AG09309 (cell line): ENCODE measurements around the gene CLCF1.

ENCODE experiments used
- DNase-seq: peaks from one replicate; pipeline ENCODE4 v3.0.0-alpha.2; 2010; ENCODE audit warnings: low read depth
- H3K4me3 ChIP-seq: 2 replicates; pipeline ENCODE4 v1.5.1; 2011; ENCODE audit warnings: mild to moderate bottlenecking, low read depth, low read length, moderate library complexity; ENCODE audit not compliant: control insufficient read depth
- TF ChIP-seq, protein P1 (sequence below): IDR thresholded peaks from 2 replicates; pipeline ENCODE4 v1.5.1; 2011; ENCODE audit warnings: mild to moderate bottlenecking, low read depth, low read length, inconsistent platforms; ENCODE audit not compliant: insufficient read depth, control insufficient read depth; ENCODE audit errors: missing control alignments

The CLCF1 gene

DNA sequence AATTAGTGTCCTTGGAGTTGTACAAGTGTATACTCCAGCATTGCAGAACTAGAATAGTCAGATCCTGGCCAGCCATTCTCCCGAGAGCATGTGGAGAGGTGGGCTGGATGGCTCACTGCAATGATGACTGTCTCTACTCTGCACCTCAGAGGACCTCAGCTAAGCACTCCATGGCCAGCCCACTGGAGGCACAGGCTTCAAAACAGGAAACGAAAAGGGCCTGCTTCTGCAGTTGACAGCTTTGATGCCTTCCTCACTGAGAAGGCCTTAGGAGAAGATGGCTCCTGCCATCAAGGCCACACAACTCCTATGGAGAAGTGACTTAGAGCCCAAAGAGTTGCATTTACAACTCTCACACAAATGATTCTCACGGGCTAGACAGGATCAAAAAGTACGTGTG is 29.1 kb downstream of the CLCF1 start:
- TF ChIP-seq, protein P1, sequence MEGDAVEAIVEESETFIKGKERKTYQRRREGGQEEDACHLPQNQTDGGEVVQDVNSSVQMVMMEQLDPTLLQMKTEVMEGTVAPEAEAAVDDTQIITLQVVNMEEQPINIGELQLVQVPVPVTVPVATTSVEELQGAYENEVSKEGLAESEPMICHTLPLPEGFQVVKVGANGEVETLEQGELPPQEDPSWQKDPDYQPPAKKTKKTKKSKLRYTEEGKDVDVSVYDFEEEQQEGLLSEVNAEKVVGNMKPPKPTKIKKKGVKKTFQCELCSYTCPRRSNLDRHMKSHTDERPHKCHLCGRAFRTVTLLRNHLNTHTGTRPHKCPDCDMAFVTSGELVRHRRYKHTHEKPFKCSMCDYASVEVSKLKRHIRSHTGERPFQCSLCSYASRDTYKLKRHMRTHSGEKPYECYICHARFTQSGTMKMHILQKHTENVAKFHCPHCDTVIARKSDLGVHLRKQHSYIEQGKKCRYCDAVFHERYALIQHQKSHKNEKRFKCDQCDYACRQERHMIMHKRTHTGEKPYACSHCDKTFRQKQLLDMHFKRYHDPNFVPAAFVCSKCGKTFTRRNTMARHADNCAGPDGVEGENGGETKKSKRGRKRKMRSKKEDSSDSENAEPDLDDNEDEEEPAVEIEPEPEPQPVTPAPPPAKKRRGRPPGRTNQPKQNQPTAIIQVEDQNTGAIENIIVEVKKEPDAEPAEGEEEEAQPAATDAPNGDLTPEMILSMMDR: no peak
- no peak for DNase-seq

DNA sequence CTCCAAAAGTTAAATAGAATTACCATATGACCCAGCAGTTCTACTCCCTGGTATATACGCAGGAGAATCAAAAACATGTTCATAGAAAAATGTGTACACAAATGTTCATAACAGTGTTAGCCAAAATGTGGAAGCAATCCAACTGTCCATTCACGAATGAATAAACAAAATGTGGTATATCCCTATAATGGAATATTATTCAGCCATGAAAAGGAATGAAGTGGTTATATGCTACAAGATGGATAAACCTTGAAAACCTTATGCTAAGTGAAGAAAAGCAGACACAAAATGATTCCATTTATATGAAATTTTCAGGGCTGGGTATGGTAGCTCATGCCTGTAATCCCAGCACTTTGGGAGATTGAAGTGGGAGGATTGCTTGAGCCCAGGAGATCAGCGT is 36.1 kb downstream of the CLCF1 start:
- DNase-seq: no peak
- H3K4me3 ChIP-seq: no peak overlapping the region
- TF ChIP-seq, protein P1: no peak

More for the DNA sequence above, 29.1 kb downstream of the CLCF1 start:
- H3K4me3 ChIP-seq: no peak overlapping the region

GRCh38 chr11:67332081-67332691 is 41.2 kb downstream of the CLCF1 start:
- H3K4me3 ChIP-seq: no peak overlapping the region
- no peak for DNase-seq
- TF ChIP-seq, protein P1: no peak

- TF ChIP-seq, protein P1: no peak
- H3K4me3 ChIP-seq: no peak overlapping the region
- DNase-seq: no peak
Observed at GRCh38 chr11:67323526-67323925, 49.9 kb downstream of the CLCF1 start.

GRCh38 chr11:67322049-67322448 is 51.3 kb downstream of the CLCF1 start:
- TF ChIP-seq, protein P1: no peak
- no peak for DNase-seq
- no peak overlapping the region for H3K4me3 ChIP-seq

DNA sequence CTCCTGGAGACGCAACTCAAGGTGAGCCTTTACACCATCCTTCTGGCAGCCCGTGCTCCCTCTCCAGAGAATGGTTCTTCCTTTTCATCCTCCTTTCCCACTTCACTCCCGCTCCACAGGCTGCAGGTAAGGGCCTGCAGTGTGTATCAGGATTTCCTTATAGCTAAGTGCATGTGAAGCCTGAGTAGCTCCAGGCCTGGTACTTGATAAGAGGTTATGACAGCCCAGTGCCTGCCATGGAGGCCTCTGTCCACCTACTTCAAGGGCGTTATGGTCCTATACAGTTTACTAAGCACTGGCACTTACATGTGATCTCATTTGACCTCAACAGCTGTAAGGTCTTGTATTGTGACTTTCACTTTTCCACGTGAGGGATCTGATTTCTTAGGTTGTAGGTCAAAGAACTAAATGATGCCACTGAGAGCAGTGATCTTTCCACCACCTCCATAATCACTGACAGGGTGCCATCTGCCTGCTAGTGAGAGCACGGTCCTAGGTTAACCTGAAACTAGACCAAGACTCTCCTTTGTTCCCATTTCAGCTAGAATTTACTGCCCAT is 52.0 kb downstream of the CLCF1 start:
- TF ChIP-seq, protein P1: no peak
- DNase-seq: no peak
- H3K4me3 ChIP-seq: no peak overlapping the region
